ENCODE data around the gene MOB1B. TPM values are rescaled to one million over a fixed set of nuclear protein-coding genes. Genes with fewer than 3 reads are reported as not detected.

Gene MOB1B
- total RNA-seq, 6 experiments from 2014 or later, result 26.9 to 37.0 (median 33.8) TPM

- Mint-ChIP-seq H3K4me3 (no peak overlapping the region), H3K27me3 (ENCODE audit: insufficient read depth) (peaks cover 1% of the 10 kb centered on the region; the same call in 1 of the 2 replicates), H3K9me3 (no peaks in the 10 kb centered on the region), H3K4me1 (ENCODE audit: low read depth) (peaks cover 49% of the 10 kb centered on the region), H3K36me3 (ENCODE audit: low read depth) (peaks cover 21% of the 10 kb centered on the region; the same call in 1 of the 2 replicates), H3K27ac (peak overlapping the region; percentile 47; the same call in 1 of the 2 replicates)
- no peak for DNase-seq
- no peak for TF ChIP-seq CTCF (IDR thresholded peaks at IDR 0.05)
Observed at GRCh38 chr4:70956549-70957210, 54.5 kb downstream of the MOB1B start.

- peak; percentile 84 for DNase-seq
- H3K27ac Mint-ChIP-seq, result peak overlapping the region; percentile 83
- peaks cover 41% of the 10 kb centered on the region for H3K4me1 Mint-ChIP-seq (ENCODE audit: low read depth)
- peaks cover 1% of the 10 kb centered on the region; the same call in 1 of the 2 replicates for H3K27me3 Mint-ChIP-seq (ENCODE audit: insufficient read depth)
- peaks cover 16% of the 10 kb centered on the region; the same call in 1 of the 2 replicates for H3K36me3 Mint-ChIP-seq (ENCODE audit: low read depth)
- no peak for TF ChIP-seq CTCF (IDR thresholded peaks at IDR 0.05)
- peak overlapping the region; percentile 56 for H3K4me3 Mint-ChIP-seq
- H3K9me3 Mint-ChIP-seq, result no peaks in the 10 kb centered on the region
Observed at GRCh38 chr4:70958681-70959080, 56.5 kb downstream of the MOB1B start.

GRCh38 chr4:70969076-70969475 lies 66.9 kb downstream of the MOB1B start:
- H3K36me3 Mint-ChIP-seq (ENCODE audit: low read depth), result peaks cover 13% of the 10 kb centered on the region
- no peaks in the 10 kb centered on the region for H3K4me1 Mint-ChIP-seq (ENCODE audit: low read depth)
- H3K27me3 Mint-ChIP-seq (ENCODE audit: insufficient read depth), result no peaks in the 10 kb centered on the region
- DNase-seq, result no peak
- no peak overlapping the region for H3K27ac Mint-ChIP-seq
- no peak overlapping the region for H3K4me3 Mint-ChIP-seq
- TF ChIP-seq CTCF (IDR thresholded peaks at IDR 0.05), result no peak
- no peaks in the 10 kb centered on the region for H3K9me3 Mint-ChIP-seq

- Mint-ChIP-seq H3K4me3 (no peak overlapping the region), H3K9me3 (no peaks in the 10 kb centered on the region), H3K36me3 (ENCODE audit: low read depth) (peaks cover 5% of the 10 kb centered on the region; the same call in 1 of the 2 replicates), H3K4me1 (ENCODE audit: low read depth) (no peaks in the 10 kb centered on the region), H3K27me3 (ENCODE audit: insufficient read depth) (no peaks in the 10 kb centered on the region), H3K27ac (no peak overlapping the region)
- TF ChIP-seq CTCF (IDR thresholded peaks at IDR 0.05), result no peak
- no peak for DNase-seq
Observed at GRCh38 chr4:70976252-70976651, 74.1 kb downstream of the MOB1B start.

- H3K4me3 Mint-ChIP-seq, result no peak overlapping the region
- TF ChIP-seq CTCF (IDR thresholded peaks at IDR 0.05), result no peak
- no peak for DNase-seq
- H3K4me1 Mint-ChIP-seq (ENCODE audit: low read depth), result no peaks in the 10 kb centered on the region
- H3K9me3 Mint-ChIP-seq, result no peaks in the 10 kb centered on the region
- peaks cover under 1% of the 10 kb centered on the region; the same call in 1 of the 2 replicates for H3K36me3 Mint-ChIP-seq (ENCODE audit: low read depth)
- H3K27me3 Mint-ChIP-seq (ENCODE audit: insufficient read depth), result no peaks in the 10 kb centered on the region
- no peak overlapping the region for H3K27ac Mint-ChIP-seq
Observed at GRCh38 chr4:70979445-70980008, 77.4 kb downstream of the MOB1B start.

Data from HFFc6 (cell line).